OCI-LY7 (cell line): Measurements from ENCODE around the gene ATF1.

ENCODE experiments used
- CTCF ChIP-seq: fragments of 200-600 bp; sonication (generic); conservative IDR thresholded peaks from 2 replicates; pipeline ENCODE4 v1.5.1; 2014; ENCODE audit warnings: mild to moderate bottlenecking, antibody characterized with exemption, low read length, moderate library complexity, mixed read lengths
- EZH2phosphoT487 ChIP-seq: fragments of 200-600 bp; sonication (generic); IDR thresholded peaks from 2 replicates; pipeline ENCODE4 v1.6.1; 2018; ENCODE audit warnings: low read depth, borderline replicate concordance, mild to moderate bottlenecking, mixed run types, antibody characterized with exemption, low read length, moderate library complexity, mixed read lengths

- TF ChIP-seq CTCF (no peak), EZH2phosphoT487 (no peak)
Measured at GRCh38 chr12:50824914-50825313, 61.0 kb downstream of the ATF1 start.
